NCI-H1436 treated with DMSO at 0.1 percent for 48 hours (cell line): ENCODE data around the gene TMEM198.

Experiments used
- DNase-seq: peaks from one replicate; lab custom pipeline; 2025; lab: John Stamatoyannopoulos, UW

TMEM198 gene

GRCh38 chr2:219578811-219579613, 35.2 kb downstream of the TMEM198 start:
- DNase-seq = no peak

- no peak for DNase-seq
These were observed 37.5 kb downstream of the TMEM198 start for GRCh38 chr2:219581346-219581745.

GRCh38 chr2:219591091-219591490, 47.3 kb downstream of the TMEM198 start:
- no peak for DNase-seq

GRCh38 chr2:219592736-219593135, 48.9 kb downstream of the TMEM198 start:
- no peak for DNase-seq

GRCh38 chr2:219593154-219593553, 49.3 kb downstream of the TMEM198 start:
- no peak for DNase-seq

- DNase-seq = no peak
These were observed 51.4 kb downstream of the TMEM198 start for GRCh38 chr2:219595256-219595655.

- no peak for DNase-seq
These were observed 53.2 kb downstream of the TMEM198 start for GRCh38 chr2:219596954-219597551.

- peak; percentile 72 for DNase-seq
These were observed 53.9 kb downstream of the TMEM198 start, which contains the start of gene STK11IP for GRCh38 chr2:219597552-219598307. Gene STK11IP, plus strand, starts transcription at chr2:219597857. Its CDS starts 263 bp downstream, at chr2:219598120.

GRCh38 chr2:219598308-219599078, 54.7 kb downstream of the TMEM198 start:
- no peak for DNase-seq
